ENCODE data around the gene YLPM1. TPM values are rescaled to one million over a fixed set of nuclear protein-coding genes. Genes with fewer than 3 reads are reported as not detected.

YLPM1 gene
- total and polyA plus RNA-seq, 2 donors (not counting 3 experiments of a cell fraction or from before 2014, with no cell fraction given) = 14.9 to 85.7 TPM

DNA sequence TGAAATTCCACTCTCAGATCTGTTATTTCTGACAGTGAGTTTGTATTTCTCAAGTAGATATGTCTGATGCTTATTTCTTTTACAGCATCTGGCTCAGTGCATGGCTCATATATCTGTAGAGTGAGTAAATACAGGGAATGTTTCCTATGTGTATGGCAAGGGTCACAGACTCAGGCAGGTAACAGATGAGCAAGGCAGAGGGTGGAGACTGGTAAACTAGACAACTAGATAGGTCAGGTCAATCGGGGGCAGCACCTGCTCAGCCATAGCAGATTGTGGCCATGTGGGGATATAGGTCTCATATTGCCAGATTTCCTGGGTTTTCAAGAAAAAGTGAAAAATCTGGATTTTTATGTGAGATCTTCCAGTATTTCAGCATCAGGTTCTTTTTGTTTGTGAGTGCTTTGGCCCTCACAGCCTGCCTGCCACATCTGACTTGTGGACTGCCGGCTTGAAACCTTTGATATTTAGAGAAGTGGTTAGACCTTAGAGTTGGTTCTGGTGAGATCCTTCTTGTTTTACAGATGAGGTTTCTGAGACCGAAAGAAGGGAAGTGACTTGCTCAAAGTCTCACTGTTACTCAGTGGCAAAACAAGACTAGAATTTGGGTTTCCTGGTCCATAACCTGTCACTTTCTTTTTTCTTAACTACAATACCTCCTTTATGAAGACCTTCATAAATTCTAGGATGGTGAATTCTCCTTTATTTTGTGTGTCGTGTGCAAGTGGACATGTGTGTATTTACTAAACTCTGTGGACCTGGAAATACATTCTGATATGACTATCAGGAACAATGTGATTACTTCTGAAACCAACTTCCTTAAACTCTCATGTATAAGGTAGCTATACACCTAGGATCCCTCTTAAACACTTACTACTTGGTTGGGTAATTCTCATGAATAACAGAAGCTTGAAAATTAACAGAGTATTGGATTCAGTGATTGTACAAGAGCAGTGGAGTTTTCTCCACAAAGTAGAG is 78.4 kb downstream of the YLPM1 start:
- no TSS peak for BruUV-seq (replicated peaks)
- dilution Hi-C loops (cut with MboI; ENCODE audit: extremely low pct_ligation_motif_present, low sequenced_read_pairs) = no loop called here
- CTCF ChIA-PET = interaction anchor here (0.6 to 1.7 kb wide), 3 partner anchors 12 to 233 kb away, joined by 3 to 7 read pairs (median 4); no protein-coding TSS in a partner anchor

More for the DNA sequence above, 78.4 kb downstream of the YLPM1 start:
- no peak for FAIRE-seq
- Histone ChIP-seq H3K9me3 (replicated peaks; ENCODE audit: control insufficient read depth, insufficient read depth, low read length) (no peaks in the 10 kb centered on the region), H3K27ac (ENCODE audit: insufficient read depth, low read depth, low read length) (no peak overlapping the region), H2AFZ (ENCODE audit: low read depth, low read length) (no peak overlapping the region), H3K27me3 (ENCODE audit: control insufficient read depth in 2 of 2, insufficient read depth in 2 of 2, low read length in 2 of 2) (no peaks in the 10 kb centered on the region), H3K9ac (replicated peaks; ENCODE audit: extremely low read depth, insufficient read depth, low read length) (no peak overlapping the region), H3K79me2 (ENCODE audit: control insufficient read depth, insufficient read depth, low read length) (no peaks in the 10 kb centered on the region), H3K36me3 (ENCODE audit: control insufficient read depth in 2 of 2, extremely low read depth in 1 of 2, insufficient read depth in 2 of 2, low read length in 2 of 2) (peaks cover 3 to 4% of the 10 kb centered on the region in 2 experiments), H4K20me1 (replicated peaks; ENCODE audit: control insufficient read depth, extremely low read depth, insufficient read depth, low read length) (no peaks in the 10 kb centered on the region), H3K4me1 (ENCODE audit: control insufficient read depth, extremely low read depth, insufficient read depth, low read length) (no peaks in the 10 kb centered on the region), H3K4me3 (replicated peaks in 1 of 3; ENCODE audit: insufficient read depth in 1 of 3, low read depth in 1 of 3, low read length in 3 of 3) (no peak overlapping the region), H3K9me1 (replicated peaks; ENCODE audit: control insufficient read depth, extremely low read depth, insufficient read depth, low read length) (no peaks in the 10 kb centered on the region), H3K4me2 (ENCODE audit: insufficient read depth, low read length) (no peak overlapping the region)
- DNase-seq (ENCODE audit: low read depth, low spot score) = no peak
- TF ChIP-seq JUN (IDR thresholded peaks at IDR 0.05; ENCODE audit: borderline replicate concordance, insufficient read depth, insufficient read length, low read depth) (no peak), EZH2 (IDR thresholded peaks at IDR 0.05; ENCODE audit: borderline replicate concordance, low read depth, low read length, severe bottlenecking) (no peak), FOS (IDR thresholded peaks at IDR 0.05; ENCODE audit: borderline replicate concordance, insufficient read depth, low read length) (no peak), POLR2A (IDR thresholded peaks at IDR 0.05; ENCODE audit: low read depth, low read length) (no peak), MYC (IDR thresholded peaks at IDR 0.05; ENCODE audit: low read depth, low read length) (no peak), POLR2AphosphoS5 (IDR thresholded peaks at IDR 0.05; ENCODE audit: insufficient read depth, low read depth, low read length) (no peak), GATA2 (IDR thresholded peaks at IDR 0.05; ENCODE audit: insufficient read depth, insufficient read length, low read depth, low read length) (no peak), MAX (IDR thresholded peaks at IDR 0.05; ENCODE audit: insufficient read depth, insufficient read length) (no peak)
- TF ChIP-seq, protein P1, sequence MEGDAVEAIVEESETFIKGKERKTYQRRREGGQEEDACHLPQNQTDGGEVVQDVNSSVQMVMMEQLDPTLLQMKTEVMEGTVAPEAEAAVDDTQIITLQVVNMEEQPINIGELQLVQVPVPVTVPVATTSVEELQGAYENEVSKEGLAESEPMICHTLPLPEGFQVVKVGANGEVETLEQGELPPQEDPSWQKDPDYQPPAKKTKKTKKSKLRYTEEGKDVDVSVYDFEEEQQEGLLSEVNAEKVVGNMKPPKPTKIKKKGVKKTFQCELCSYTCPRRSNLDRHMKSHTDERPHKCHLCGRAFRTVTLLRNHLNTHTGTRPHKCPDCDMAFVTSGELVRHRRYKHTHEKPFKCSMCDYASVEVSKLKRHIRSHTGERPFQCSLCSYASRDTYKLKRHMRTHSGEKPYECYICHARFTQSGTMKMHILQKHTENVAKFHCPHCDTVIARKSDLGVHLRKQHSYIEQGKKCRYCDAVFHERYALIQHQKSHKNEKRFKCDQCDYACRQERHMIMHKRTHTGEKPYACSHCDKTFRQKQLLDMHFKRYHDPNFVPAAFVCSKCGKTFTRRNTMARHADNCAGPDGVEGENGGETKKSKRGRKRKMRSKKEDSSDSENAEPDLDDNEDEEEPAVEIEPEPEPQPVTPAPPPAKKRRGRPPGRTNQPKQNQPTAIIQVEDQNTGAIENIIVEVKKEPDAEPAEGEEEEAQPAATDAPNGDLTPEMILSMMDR (IDR thresholded peaks at IDR 0.05; ENCODE audit: extremely low read depth in 1 of 2, insufficient read depth in 1 of 2, low read depth in 1 of 2, low read length in 2 of 2) = no peak
- POLR2A ChIA-PET = no interaction called here
- intact Hi-C loops (cut with micrococcal nuclease) = no loop called here
